Measurements from ENCODE around the gene CEP250. TPM values are rescaled to one million over a fixed set of nuclear protein-coding genes. Genes with fewer than 3 reads are reported as not detected.
A peak's percentile ranks its signal among the peaks of the same experiment; 100 is the strongest.

CEP250 gene
- total RNA-seq, 1 experiment from 2014 or later: 63.6 TPM

GRCh38 chr20:35489717-35490116 is 34.3 kb downstream of the CEP250 start:
- TF ChIP-seq EZH2 (IDR thresholded peaks at IDR 0.05; ENCODE audit: low read depth) (no peak), CTCF (conservative IDR thresholded peaks at IDR 0.05) (no peak)
- H3K36me3 ChIP-seq (ENCODE audit: low read depth): peaks cover 40% of the 10 kb centered on the region
- no peak overlapping the region for H3K4me2 ChIP-seq
- DNase-seq: no peak
- no peak overlapping the region for H3K4me3 ChIP-seq
- H3K79me2 ChIP-seq (ENCODE audit: low read depth): no peaks in the 10 kb centered on the region
- ChIA-PET POLR2A (ENCODE audit: unreplicated experiment) (no interaction called here), CTCF (no interaction called here)
- H3K9me3 ChIP-seq (ENCODE audit: insufficient read depth, low read depth): no peaks in the 10 kb centered on the region
- H3K4me1 ChIP-seq (replicated peaks; ENCODE audit: insufficient read depth): no peaks in the 10 kb centered on the region
- H3K27ac ChIP-seq: no peak overlapping the region
- H2AFZ ChIP-seq: no peak overlapping the region
- H3F3A ChIP-seq (ENCODE audit: insufficient read depth, low read depth): no peaks in the 10 kb centered on the region; the same call in 1 of the 2 replicates
- intact Hi-C loops (cut with micrococcal nuclease; ENCODE audit: unreplicated experiment): no loop called here
- no peaks in the 10 kb centered on the region for H3K27me3 ChIP-seq (ENCODE audit: insufficient read depth, low read depth)
- no peaks in the 10 kb centered on the region for H3K9me2 ChIP-seq (ENCODE audit: insufficient read depth)
- 0 out of 2 replicates have a peak, but pooled peaks cover 3% of the 10 kb centered on the region for H4K20me1 ChIP-seq (ENCODE audit: insufficient read depth)
- no TSS peak for BruUV-seq (replicated peaks)

- H3K36me3 ChIP-seq (ENCODE audit: low read depth): peaks cover 40% of the 10 kb centered on the region
- H3K4me3 ChIP-seq: no peak overlapping the region
- intact Hi-C loops (cut with micrococcal nuclease; ENCODE audit: unreplicated experiment): no loop called here
- no peaks in the 10 kb centered on the region for H3K27me3 ChIP-seq (ENCODE audit: insufficient read depth, low read depth)
- BruUV-seq (replicated peaks): no TSS peak
- POLR2A ChIA-PET (ENCODE audit: unreplicated experiment): no interaction called here
- 0 out of 2 replicates have a peak, but pooled peaks cover 3% of the 10 kb centered on the region for H4K20me1 ChIP-seq (ENCODE audit: insufficient read depth)
- no peaks in the 10 kb centered on the region for H3K79me2 ChIP-seq (ENCODE audit: low read depth)
- no peak overlapping the region for H3K27ac ChIP-seq
- no peak overlapping the region for H2AFZ ChIP-seq
- CTCF ChIA-PET: interaction anchor here (0.6 kb wide), 1 partner anchor 289 kb away, joined by 3 read pairs; no protein-coding TSS in a partner anchor
- H3K9me2 ChIP-seq (ENCODE audit: insufficient read depth): no peaks in the 10 kb centered on the region
- H3F3A ChIP-seq (ENCODE audit: insufficient read depth, low read depth): no peaks in the 10 kb centered on the region; the same call in 1 of the 2 replicates
- no peak overlapping the region for H3K4me2 ChIP-seq
- DNase-seq: no peak
- no peaks in the 10 kb centered on the region for H3K9me3 ChIP-seq (ENCODE audit: insufficient read depth, low read depth)
- H3K4me1 ChIP-seq (replicated peaks; ENCODE audit: insufficient read depth): no peaks in the 10 kb centered on the region
- TF ChIP-seq CTCF (conservative IDR thresholded peaks at IDR 0.05) (no peak), EZH2 (IDR thresholded peaks at IDR 0.05; ENCODE audit: low read depth) (no peak)
Measured at GRCh38 chr20:35490736-35491181, 35.4 kb downstream of the CEP250 start.

- H2AFZ ChIP-seq: no peak overlapping the region
- H3K27ac ChIP-seq: no peak overlapping the region
- ChIA-PET POLR2A (ENCODE audit: unreplicated experiment) (interaction anchor here (0.6 kb wide), 1 partner anchor 36 kb away, joined by 5 read pairs; the partner anchor contains the start of gene CEP250), CTCF (no interaction called here)
- H3K4me2 ChIP-seq: no peak overlapping the region
- DNase-seq: peak in 1 of 2 experiments; percentile 54
- no peaks in the 10 kb centered on the region for H3K9me2 ChIP-seq (ENCODE audit: insufficient read depth)
- no peaks in the 10 kb centered on the region for H3K79me2 ChIP-seq (ENCODE audit: low read depth)
- peaks cover 35% of the 10 kb centered on the region for H3K36me3 ChIP-seq (ENCODE audit: low read depth)
- H3K4me3 ChIP-seq: no peak overlapping the region
- intact Hi-C loops (cut with micrococcal nuclease; ENCODE audit: unreplicated experiment): no loop called here
- no peaks in the 10 kb centered on the region for H3K27me3 ChIP-seq (ENCODE audit: insufficient read depth, low read depth)
- TF ChIP-seq EZH2 (IDR thresholded peaks at IDR 0.05; ENCODE audit: low read depth) (no peak), CTCF (conservative IDR thresholded peaks at IDR 0.05) (no peak)
- H4K20me1 ChIP-seq (ENCODE audit: insufficient read depth): 0 out of 2 replicates have a peak, but pooled peaks cover 3% of the 10 kb centered on the region
- H3K4me1 ChIP-seq (replicated peaks; ENCODE audit: insufficient read depth): no peaks in the 10 kb centered on the region
- no TSS peak for BruUV-seq (replicated peaks)
- no peaks in the 10 kb centered on the region for H3K9me3 ChIP-seq (ENCODE audit: insufficient read depth, low read depth)
- H3F3A ChIP-seq (ENCODE audit: insufficient read depth, low read depth): no peaks in the 10 kb centered on the region; the same call in 1 of the 2 replicates
Measured at GRCh38 chr20:35491823-35492222, 36.4 kb downstream of the CEP250 start.

Data from PC-9 (cell line).